ENCODE data around the gene STK40. TPM values are rescaled to one million over a fixed set of nuclear protein-coding genes. Genes with fewer than 3 reads are reported as not detected.

STK40 gene
- total RNA-seq, 1 donor from 2014 or later = 20.4 TPM

DNA sequence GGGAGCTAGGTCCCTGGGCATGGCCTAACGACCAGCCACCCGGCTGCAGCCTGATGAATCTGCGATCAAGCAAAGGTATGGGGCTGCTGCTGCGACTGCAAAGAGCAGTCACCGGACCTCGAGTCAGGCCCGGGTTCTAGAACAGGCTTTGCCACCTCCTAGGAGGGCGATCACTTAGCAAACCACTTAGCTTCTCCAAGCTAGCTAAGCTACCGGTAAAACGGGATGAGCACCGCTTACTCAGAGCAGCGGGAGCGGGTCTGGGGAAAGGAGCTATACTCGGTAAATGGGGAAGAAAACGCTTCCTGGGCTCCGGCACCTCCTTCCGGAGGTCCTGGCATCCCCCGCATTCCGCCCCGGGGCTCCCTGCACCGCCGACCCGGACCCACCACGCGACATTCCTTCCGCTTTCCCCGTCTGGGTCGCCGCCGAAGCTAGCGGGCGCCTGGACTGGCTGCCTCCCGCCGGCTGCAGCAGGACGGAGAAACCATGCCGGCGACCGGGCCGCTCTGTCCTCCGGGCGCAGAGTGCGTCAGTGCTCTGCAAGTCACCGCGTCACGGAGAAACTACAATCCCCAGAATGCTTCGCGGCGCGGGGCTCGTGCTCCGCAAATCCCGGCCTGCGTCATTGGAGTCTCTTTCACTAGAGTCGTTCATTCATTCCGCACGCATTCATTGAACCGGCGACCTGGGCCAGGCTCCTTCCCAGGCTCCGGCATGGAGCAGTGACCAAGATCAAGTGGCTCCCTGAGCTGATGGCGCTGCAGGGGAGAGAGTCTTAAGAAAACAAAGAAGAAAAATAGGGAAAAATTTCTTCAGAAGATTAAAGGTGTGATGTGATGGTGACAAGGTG lies 11.9 kb upstream of the STK40 start, which contains the start of gene LSM10:
Gene LSM10 (minus strand): TSS at position 531 of the 853 bp plus-strand sequence. CDS start 3,779 bp downstream, outside the sequence.
- peak; percentile 96 for DNase-seq

GRCh38 chr1:36397083-36397377 lies 11.3 kb upstream of the STK40 start:
- no peak for DNase-seq

DNA sequence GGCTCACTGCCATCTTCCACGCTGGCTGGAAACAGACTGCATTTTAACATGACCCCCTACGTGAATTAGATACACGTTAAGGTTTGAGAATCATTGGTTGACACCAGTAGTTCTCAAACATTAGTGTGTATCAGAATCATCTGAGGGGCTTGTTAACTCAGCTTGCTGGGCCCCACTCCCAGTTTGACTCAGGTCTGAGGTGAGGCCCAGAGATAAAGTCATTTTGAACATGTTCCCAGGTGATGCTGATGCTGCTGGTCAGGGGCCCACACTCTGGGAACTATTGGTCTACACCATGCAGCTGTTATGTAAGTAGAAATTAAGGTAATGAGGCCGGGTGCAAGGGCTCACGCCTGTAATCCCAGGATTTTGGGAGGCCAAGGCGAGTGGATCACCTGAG lies 10.6 kb upstream of the STK40 start:
- no peak for DNase-seq

DNA sequence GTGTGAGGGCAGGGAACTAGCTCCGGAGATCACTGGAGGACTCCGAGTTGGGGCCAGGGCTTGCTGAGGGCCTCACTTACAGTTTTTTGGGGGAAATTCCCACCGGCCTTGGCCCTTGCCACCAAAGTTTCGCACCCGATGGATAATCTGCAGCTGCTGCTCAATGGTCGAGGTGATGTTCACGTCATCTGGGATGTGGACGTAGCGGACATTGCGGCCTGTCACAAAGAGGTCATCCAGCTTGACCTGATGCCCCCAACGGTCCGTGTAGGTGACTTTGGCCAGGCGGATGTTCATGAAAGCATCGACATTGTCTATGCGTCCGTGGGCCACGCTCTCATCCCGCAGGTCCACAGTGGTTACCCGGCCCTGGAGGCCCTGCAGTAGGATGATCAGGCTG lies 8.0 kb upstream of the STK40 start:
- DNase-seq = no peak

DNA sequence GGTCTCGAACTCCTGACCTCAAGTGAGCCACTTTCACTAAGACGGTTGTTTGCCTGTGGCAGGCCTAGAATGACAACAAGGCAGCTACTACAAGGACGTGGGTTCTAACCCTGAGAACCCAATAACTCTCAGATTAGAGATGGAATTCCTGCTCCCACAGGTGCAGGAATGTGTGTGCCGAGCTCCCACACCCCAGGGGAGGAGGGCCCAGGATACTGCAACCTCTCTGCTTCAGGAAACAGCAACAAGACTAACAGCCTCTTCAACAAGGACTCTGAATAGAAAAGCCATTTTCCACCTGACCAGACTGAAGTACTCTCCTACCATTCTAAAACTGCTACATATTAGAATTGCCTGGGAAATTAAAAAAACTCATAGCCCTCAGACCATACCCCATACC lies 7.1 kb upstream of the STK40 start:
- DNase-seq = no peak

DNA sequence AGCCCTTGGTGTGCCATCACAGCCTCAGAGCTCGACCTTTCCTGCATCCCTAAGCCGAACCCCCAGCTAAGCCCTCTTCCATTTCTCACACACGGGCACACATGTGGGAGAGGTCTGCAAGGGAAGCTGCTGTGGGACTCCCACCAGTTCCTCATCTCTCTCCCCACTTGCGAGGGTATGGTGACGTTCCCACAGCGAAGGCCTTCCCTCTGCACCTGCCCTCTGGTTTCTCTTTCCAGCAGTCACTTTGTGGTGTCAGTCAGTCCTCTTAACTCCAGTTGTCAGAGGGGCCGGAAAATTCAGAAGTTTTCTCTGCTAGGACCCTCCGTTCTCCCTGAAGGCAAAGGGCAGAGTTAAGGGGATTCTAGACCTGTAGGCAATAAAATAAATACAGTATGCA lies 5.5 kb upstream of the STK40 start:
- DNase-seq = no peak

GRCh38 chr1:36390411-36390810 lies 4.7 kb upstream of the STK40 start:
- DNase-seq = no peak

DNA sequence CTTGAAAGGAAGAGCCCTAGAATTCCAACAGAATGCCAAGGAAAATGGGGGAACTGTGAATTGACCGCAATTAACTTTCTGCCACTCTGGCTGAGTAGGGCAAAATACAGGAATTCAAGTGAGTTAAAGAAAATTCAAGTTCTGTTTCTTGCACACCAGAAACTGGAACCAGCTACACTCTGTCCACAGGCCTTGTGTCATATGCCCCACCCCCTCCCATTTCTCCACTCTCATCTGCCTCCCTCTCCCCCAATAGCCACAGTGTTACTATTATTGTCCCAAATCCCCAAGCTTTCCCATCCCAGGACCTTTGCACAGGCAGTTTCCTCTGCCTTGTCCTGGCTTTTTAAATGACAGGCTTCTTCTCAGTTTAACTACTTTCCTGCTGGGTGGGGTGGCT lies 4.3 kb upstream of the STK40 start:
- DNase-seq = no peak

GRCh38 chr1:36389261-36389660 lies 3.5 kb upstream of the STK40 start:
- no peak for DNase-seq

DNA sequence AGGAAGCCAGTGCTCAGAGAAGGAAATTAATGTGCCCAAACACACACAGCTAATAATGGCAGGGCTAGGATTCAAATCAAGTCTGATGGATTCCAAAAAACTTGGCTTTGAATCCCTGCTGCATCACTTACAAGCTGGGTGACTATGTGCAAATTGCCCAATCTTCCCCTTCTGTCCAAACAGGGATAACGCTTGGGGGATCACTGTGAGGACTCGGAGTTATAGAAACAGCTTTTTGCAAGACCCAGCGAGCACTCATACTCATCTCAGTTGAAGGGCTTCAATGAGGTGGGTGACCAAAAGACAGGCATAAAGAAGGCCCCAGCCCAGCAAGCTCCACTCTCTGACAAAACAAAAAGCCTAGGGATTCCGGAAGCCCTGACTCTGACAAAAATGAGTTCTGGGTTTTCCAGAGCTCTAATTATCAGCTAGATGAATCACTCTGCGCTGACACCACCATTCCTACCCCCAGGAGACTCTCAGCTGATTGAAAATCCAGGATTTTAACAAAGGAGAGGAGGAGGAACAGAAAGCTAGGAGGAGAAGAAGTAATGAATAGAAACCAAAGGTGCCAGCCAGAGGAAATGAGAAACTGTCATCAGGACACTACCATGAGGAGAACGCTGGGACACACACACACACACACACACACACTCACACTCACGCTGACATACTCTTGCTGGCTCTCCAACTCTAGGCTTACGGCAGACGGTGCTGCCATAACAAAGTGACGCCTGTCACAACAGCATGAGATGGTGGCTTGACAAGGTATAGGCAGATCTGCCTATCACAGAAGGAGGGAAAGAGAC lies 1.6 kb upstream of the STK40 start:
- peak; percentile 76 for DNase-seq

GRCh38 chr1:36386265-36387140 lies 779 bp upstream of the STK40 start:
- peak; percentile 98 for DNase-seq

DNA sequence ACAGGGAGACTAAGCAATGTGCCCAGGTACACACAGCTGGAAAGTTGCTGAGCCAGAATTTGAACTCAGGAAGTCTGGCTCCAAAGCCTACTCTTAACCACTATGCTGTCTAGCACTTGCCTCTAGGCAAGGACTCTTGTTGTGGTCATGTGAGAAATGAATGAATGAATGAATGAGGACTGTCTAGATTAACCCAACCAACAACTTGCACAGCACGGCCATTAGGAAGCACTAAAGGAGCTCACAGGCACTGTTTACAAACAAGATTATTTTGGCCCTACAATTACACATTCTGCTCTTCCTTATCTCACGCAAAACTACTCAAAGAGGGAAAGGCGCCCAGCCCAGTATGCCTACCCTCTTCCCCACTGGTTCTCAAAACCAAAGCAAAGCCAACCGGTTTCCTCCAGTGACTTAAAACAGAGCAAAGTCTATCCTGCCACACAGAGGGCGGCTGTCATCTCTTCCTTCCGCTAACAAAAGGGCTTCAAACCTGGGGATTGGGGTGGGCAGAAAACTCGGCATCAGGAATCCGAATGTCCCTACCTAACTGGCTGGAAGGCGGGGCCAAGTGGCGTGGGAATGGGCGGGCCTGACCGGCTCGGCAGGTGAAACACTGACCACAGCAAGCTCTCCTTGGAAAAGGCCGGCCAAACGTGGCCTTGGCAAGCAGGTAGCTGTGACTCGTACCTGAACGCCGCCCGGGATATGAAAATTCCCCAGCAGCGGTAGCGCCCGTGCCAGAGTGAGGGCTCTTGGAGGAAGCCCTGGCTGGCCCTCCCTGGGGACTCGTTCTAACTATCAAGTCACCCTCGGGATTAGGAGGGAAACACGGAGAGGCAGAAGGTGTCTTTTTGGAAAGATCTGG lies 948 bp downstream of the STK40 start:
- DNase-seq = peak; percentile 53

- no peak for DNase-seq
Measured at GRCh38 chr1:36383240-36383639, 2.5 kb downstream of the STK40 start.

GRCh38 chr1:36382669-36383068 lies 3.1 kb downstream of the STK40 start:
- DNase-seq = no peak

GRCh38 chr1:36382231-36382630 lies 3.5 kb downstream of the STK40 start:
- DNase-seq = no peak

GRCh38 chr1:36381405-36381804 lies 4.3 kb downstream of the STK40 start:
- no peak for DNase-seq

GRCh38 chr1:36380782-36381181 lies 4.9 kb downstream of the STK40 start:
- DNase-seq = no peak

DNA sequence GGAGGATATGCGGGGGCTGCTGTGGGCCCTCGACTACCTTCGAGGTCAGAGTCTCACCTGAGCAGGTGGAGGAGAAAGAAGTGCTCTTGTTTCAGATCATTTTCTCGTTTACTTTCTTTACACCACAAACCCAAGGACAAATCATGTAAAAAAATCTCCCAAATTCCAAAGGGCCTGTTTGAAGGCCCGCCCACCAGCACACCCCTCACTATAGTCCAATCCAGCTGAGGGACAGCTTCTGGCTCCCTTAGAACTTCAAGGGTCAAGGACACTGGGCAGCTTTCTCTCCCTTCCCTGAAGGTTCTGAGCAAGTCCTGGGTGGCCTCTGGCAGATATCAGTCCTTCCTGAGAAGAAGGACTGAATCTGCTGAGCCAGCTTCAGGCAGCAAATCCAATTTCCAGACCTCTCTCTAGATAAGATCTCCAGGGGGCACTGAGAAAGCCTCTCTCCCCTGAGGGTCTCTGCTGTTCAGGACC lies 5.5 kb downstream of the STK40 start:
- DNase-seq = no peak

- DNase-seq = no peak
Measured at GRCh38 chr1:36377791-36378492, 7.8 kb downstream of the STK40 start.

GRCh38 chr1:36372617-36373016 lies 13.1 kb downstream of the STK40 start:
- no peak for DNase-seq

Measured in dermis blood vessel endothelial cell (primary cell).